Measurements from ENCODE around the gene HLTF.

DNA sequence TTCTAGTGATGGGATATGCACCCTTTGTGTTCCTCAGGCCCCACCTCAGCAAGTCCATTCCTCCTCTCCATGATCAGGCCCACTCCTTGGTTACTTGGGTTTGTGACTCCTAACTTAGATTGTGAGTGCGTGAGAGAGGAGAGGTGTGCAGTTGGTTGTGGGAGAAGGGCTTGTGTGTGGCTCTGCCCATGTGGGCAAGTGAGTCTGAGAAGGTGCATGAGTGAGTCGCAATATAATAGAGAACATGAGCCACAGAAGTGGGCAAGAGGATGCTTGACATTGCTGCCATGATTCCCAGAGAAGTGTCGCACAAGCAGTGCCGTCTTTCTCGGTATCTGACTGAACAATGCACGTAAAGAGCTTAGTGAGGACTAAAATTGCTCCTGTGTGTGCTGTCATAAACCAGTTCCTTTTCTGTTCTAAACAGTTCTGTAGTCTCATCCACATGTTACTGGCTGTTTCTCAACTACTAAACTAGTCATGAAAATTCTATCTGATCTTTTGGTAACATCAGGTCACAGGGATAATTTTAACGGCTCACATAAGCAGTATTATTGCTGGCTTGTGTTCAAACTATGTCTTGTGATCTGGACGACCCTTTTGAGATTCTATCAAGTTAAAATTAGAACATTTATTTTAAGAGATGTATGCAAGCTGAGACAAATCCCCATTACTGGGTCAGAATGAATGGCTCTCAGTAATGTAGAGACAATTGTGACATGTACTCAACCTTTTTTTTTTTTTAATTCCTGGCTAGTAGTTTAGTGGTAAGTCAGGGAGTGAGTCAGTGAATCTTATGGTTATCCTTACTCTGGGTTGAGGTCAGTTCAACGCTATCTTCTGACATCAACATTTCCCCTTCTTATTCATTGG, 69.4 kb downstream of the HLTF start:
- TF ChIP-seq, protein P1, sequence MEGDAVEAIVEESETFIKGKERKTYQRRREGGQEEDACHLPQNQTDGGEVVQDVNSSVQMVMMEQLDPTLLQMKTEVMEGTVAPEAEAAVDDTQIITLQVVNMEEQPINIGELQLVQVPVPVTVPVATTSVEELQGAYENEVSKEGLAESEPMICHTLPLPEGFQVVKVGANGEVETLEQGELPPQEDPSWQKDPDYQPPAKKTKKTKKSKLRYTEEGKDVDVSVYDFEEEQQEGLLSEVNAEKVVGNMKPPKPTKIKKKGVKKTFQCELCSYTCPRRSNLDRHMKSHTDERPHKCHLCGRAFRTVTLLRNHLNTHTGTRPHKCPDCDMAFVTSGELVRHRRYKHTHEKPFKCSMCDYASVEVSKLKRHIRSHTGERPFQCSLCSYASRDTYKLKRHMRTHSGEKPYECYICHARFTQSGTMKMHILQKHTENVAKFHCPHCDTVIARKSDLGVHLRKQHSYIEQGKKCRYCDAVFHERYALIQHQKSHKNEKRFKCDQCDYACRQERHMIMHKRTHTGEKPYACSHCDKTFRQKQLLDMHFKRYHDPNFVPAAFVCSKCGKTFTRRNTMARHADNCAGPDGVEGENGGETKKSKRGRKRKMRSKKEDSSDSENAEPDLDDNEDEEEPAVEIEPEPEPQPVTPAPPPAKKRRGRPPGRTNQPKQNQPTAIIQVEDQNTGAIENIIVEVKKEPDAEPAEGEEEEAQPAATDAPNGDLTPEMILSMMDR (IDR thresholded peaks at IDR 0.05): no peak
- TF ChIP-seq ZFX (IDR thresholded peaks at IDR 0.05; ENCODE audit: borderline replicate concordance): no peak
